ENCODE measurements around the gene KCMF1.

DNA sequence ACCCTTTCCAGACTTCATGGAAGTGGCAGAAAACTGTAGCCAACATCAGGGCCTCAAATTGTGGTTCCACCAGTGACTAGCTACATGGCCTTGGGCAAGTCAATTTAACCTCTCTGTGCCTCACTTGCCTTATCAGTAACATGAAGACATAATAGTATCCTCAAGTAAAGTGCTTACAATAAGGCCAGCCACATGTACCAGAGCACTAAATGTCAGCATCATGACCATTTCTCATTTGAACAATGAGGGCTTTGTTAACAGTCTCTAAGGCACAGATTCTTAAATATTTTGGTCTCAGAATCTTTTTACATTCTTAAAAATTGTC, 5.8 kb upstream of the KCMF1 start:
- TF ChIP-seq CTCF (conservative IDR thresholded peaks at IDR 0.05; ENCODE audit: low read depth, low read length) = no peak
- no peak for TF ChIP-seq EZH2 (IDR thresholded peaks at IDR 0.05; ENCODE audit: low read length, unreplicated experiment)
- TF ChIP-seq EZH2phosphoT487 (IDR thresholded peaks at IDR 0.05; ENCODE audit: borderline replicate concordance, low read length) = no peak

Data from PC-3 (cell line).